ENCODE measurements around the gene TXLNG. TPM values are rescaled to one million over a fixed set of nuclear protein-coding genes. Genes with fewer than 3 reads are reported as not detected.

Gene TXLNG
- total RNA-seq, 1 donor from 2014 or later, result 13.9 TPM

DNA sequence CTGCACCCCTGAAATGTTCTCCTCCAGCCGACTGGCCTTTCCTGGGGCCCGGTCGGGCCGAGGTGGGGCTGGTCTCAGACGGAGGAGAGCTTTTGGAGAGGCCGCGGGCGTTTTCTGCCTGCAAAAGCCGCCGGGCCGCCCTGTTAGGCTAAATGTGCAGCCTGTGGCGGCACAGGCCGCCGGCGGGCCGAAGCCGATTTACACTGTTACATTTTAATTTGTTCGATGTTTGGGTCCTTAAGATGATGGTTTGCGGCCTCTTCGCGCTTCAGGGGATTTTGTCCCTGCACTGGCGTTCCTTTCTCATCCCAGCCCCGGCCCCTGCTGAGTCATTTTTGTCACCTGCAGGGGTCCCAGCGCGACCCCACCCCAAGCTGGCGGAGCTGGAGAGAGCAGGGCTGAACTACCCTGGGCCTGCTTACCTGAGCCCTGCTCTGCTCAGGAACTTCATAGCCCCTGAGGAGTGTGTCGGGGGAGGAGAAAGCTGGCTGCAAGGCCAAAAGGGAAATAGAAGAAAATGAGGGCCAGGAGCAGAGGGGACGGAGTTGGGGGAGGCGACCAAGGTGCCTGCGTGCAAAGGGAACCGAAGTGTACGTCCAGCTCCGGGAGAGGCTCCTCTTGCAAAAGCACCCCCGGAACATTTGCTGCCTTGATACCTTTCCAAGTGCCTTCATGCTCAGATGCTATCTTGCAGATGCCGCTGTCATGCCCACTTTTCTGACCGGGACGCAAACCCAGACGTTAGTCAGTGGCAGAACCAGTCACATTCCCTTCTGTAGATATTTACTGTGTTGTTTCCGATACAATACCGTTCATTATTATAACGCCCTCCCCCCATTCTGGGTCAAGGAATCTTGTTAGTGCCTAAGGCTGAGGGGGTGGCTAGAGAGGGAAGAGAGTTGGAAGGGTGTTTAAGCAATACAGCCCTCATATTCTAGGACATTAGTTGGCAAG is 84.9 kb downstream of the TXLNG start:
- peak; percentile 85 for DNase-seq (ENCODE audit: extremely low spot score, unreplicated experiment)
- Mint-ChIP-seq H3K27ac (ENCODE audit: unreplicated experiment) (peak overlapping the region; percentile 87), H3K9me3 (ENCODE audit: unreplicated experiment) (no peaks in the 10 kb centered on the region), H3K36me3 (ENCODE audit: unreplicated experiment) (no peaks in the 10 kb centered on the region), H3K4me1 (ENCODE audit: unreplicated experiment) (peaks cover 34% of the 10 kb centered on the region), H3K4me3 (ENCODE audit: unreplicated experiment) (peak overlapping the region; percentile 78), H3K27me3 (ENCODE audit: unreplicated experiment) (peaks cover 17% of the 10 kb centered on the region)
- TF ChIP-seq, protein P1, sequence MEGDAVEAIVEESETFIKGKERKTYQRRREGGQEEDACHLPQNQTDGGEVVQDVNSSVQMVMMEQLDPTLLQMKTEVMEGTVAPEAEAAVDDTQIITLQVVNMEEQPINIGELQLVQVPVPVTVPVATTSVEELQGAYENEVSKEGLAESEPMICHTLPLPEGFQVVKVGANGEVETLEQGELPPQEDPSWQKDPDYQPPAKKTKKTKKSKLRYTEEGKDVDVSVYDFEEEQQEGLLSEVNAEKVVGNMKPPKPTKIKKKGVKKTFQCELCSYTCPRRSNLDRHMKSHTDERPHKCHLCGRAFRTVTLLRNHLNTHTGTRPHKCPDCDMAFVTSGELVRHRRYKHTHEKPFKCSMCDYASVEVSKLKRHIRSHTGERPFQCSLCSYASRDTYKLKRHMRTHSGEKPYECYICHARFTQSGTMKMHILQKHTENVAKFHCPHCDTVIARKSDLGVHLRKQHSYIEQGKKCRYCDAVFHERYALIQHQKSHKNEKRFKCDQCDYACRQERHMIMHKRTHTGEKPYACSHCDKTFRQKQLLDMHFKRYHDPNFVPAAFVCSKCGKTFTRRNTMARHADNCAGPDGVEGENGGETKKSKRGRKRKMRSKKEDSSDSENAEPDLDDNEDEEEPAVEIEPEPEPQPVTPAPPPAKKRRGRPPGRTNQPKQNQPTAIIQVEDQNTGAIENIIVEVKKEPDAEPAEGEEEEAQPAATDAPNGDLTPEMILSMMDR (IDR thresholded peaks at IDR 0.05), result no peak

DNA sequence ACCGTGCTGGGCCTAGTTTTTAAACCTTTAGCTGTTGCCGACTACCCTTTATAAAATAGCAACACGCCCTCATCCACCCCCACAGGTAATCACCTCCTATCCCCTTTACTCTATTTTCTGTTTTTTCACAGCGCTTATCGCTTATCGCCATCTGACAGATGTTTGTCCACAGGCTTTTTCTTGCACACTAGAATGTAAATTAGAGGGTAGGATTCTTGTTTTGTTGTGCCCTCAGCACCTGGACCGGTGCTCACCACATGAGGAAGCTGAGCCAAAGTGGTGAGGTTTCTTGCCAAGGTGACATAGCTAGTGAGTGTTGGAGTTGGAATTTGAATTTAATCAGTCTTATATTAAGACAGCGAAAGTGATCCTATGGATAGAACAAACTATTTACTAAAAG is 86.8 kb downstream of the TXLNG start:
- Mint-ChIP-seq H3K4me1 (ENCODE audit: unreplicated experiment) (peaks cover 23% of the 10 kb centered on the region), H3K27ac (ENCODE audit: unreplicated experiment) (no peak overlapping the region), H3K9me3 (ENCODE audit: unreplicated experiment) (no peaks in the 10 kb centered on the region), H3K27me3 (ENCODE audit: unreplicated experiment) (peaks cover 36% of the 10 kb centered on the region), H3K36me3 (ENCODE audit: unreplicated experiment) (no peaks in the 10 kb centered on the region), H3K4me3 (ENCODE audit: unreplicated experiment) (no peak overlapping the region)
- DNase-seq (ENCODE audit: extremely low spot score, unreplicated experiment), result no peak
- TF ChIP-seq, protein P1 (IDR thresholded peaks at IDR 0.05), result no peak

DNA sequence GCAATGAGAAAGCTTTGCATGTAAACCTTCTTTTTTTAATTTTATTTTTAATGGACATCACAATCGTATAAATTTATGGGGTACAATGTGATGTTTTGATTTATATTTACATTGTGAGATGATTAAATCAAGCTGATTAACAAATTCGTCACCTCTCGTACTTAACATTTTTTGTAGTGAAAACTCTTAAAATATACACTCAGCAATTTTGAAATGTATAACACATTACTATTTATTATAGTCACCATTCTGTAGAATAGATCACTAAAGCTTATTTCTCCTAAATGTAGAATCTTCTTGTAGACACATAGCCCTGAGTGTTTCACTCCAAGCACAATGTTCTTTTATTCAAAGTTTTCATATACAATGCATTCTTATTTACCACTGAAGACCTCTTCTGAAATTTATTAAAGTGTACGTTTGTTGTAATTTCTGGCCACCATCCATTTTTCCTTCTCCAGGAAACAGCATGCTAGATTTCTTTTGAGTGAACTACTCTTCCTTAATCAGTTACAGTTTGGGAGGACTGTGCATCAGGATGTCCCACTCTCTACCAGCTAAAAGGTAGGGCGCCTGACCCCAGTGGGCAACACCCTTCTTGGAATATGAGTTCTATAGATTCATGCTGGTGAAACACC is 88.3 kb downstream of the TXLNG start:
- no peak overlapping the region for H3K27ac Mint-ChIP-seq (ENCODE audit: unreplicated experiment)
- no peaks in the 10 kb centered on the region for H3K36me3 Mint-ChIP-seq (ENCODE audit: unreplicated experiment)
- H3K4me1 Mint-ChIP-seq (ENCODE audit: unreplicated experiment), result peaks cover 13% of the 10 kb centered on the region
- TF ChIP-seq, protein P1 (IDR thresholded peaks at IDR 0.05), result no peak
- no peaks in the 10 kb centered on the region for H3K9me3 Mint-ChIP-seq (ENCODE audit: unreplicated experiment)
- no peak overlapping the region for H3K4me3 Mint-ChIP-seq (ENCODE audit: unreplicated experiment)
- H3K27me3 Mint-ChIP-seq (ENCODE audit: unreplicated experiment), result peaks cover 49% of the 10 kb centered on the region
- no peak for DNase-seq (ENCODE audit: extremely low spot score, unreplicated experiment)

DNA sequence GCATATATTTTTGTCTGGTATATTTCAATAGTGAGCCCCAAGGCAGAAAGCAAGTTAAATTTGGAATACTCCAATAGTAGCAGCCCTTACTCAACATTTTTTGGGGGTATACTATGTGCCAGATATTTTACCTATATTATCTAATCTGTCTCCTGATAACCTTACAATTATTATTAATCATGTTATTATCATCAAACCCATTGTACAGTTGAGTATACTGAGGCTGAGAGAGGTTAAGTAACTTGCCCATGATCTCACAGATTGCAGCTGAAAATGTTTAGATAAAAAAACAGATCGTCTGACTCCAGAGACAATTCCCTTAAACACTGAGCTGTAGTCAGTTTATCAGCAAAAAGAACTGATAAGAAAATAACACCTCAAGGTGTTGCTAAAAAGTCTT is 90.4 kb downstream of the TXLNG start:
- no peaks in the 10 kb centered on the region for H3K36me3 Mint-ChIP-seq (ENCODE audit: unreplicated experiment)
- TF ChIP-seq, protein P1 (IDR thresholded peaks at IDR 0.05), result no peak
- no peak overlapping the region for H3K4me3 Mint-ChIP-seq (ENCODE audit: unreplicated experiment)
- no peak overlapping the region for H3K27ac Mint-ChIP-seq (ENCODE audit: unreplicated experiment)
- H3K27me3 Mint-ChIP-seq (ENCODE audit: unreplicated experiment), result peaks cover 52% of the 10 kb centered on the region
- no peaks in the 10 kb centered on the region for H3K9me3 Mint-ChIP-seq (ENCODE audit: unreplicated experiment)
- H3K4me1 Mint-ChIP-seq (ENCODE audit: unreplicated experiment), result peaks cover 4% of the 10 kb centered on the region
- no peak for DNase-seq (ENCODE audit: extremely low spot score, unreplicated experiment)

DNA sequence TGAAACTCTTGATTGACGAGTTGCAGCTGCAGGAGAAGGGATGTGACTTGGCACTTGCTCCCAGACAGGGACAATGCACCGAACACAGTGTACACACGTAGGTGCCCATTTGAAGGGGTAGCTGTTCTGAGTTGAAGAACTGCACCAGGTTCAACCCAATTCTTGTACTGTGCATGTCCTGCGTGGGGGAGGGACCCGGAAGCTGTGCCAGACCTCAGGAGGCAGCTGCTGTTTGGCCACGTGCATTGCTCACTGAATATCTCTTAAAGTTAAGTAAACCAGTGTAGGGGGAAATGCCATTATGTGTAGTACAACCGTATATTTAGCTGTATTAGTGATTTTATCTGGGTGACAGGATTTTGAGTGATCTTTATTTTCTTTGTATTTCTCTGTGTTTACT is 95.9 kb downstream of the TXLNG start:
- Mint-ChIP-seq H3K27ac (ENCODE audit: unreplicated experiment) (no peak overlapping the region), H3K4me3 (ENCODE audit: unreplicated experiment) (peak overlapping the region; percentile 82), H3K9me3 (ENCODE audit: unreplicated experiment) (no peaks in the 10 kb centered on the region), H3K27me3 (ENCODE audit: unreplicated experiment) (peaks cover 30% of the 10 kb centered on the region), H3K4me1 (ENCODE audit: unreplicated experiment) (peaks cover 13% of the 10 kb centered on the region), H3K36me3 (ENCODE audit: unreplicated experiment) (no peaks in the 10 kb centered on the region)
- DNase-seq (ENCODE audit: extremely low spot score, unreplicated experiment), result no peak
- TF ChIP-seq, protein P1 (IDR thresholded peaks at IDR 0.05), result no peak
